AG04450 (cell line): ENCODE measurements around the gene PDE7B. TPM values are rescaled to one million over a fixed set of nuclear protein-coding genes. Genes with fewer than 3 reads are reported as not detected.
A peak's percentile ranks its signal among the peaks of the same experiment; 100 is the strongest.

ENCODE experiments used
- CTCF ChIA-PET: fragments of 300-600, 350-600 bp; formaldehyde crosslinking; extraction: SDS; loops from one replicate; lab custom pipeline; 2022; ENCODE audit warnings: antibody characterized with exemption, inconsistent platforms; lab: Charles Lee
- POLR2A ChIA-PET: fragments of 350-600 bp; formaldehyde crosslinking; extraction: SDS; loops from one replicate; lab custom pipeline; 2021; ENCODE audit warnings: antibody characterized with exemption, inconsistent platforms; lab: Yijun Ruan, JAX
- DNase-seq: peaks from one replicate; pipeline ENCODE4 v3.0.0-alpha.2; 2011; ENCODE audit warnings: low read depth, low spot score
- H3K27ac ChIP-seq: one replicate; pipeline ENCODE4 v1.5.1; 2012; ENCODE audit warnings: low read depth, low read length, control low read depth
- H3K27me3 ChIP-seq: one replicate; pipeline ENCODE4 v1.6.0; 2012; ENCODE audit warnings: low read length; ENCODE audit not compliant: control insufficient read depth, insufficient read depth
- H3K4me3 ChIP-seq: 2 replicates; pipeline ENCODE4 v1.5.1; 2011; ENCODE audit warnings: mild to moderate bottlenecking, low read depth, low read length, control low read depth
- H3K9me3 ChIP-seq: 2 replicates; pipeline ENCODE4 v1.5.1; 2012; ENCODE audit warnings: low read length; ENCODE audit not compliant: control insufficient read depth, insufficient read depth
- polyA plus RNA-seq: library from polyadenylated mRNA; depleted of rRNA; stranded (reverse); fragments of >200 nt; gene quantifications from 2 replicates; pipeline ENCODE4 v1.2.3, GENCODE V29; 2011
- TF ChIP-seq, protein P1 (sequence below): IDR thresholded peaks from 2 replicates; pipeline ENCODE4 v1.5.1; 2011; ENCODE audit warnings: low read depth, low read length, control low read depth, inconsistent platforms

Gene PDE7B
- polyA plus RNA-seq, 1 experiment = 17.4 TPM

DNA sequence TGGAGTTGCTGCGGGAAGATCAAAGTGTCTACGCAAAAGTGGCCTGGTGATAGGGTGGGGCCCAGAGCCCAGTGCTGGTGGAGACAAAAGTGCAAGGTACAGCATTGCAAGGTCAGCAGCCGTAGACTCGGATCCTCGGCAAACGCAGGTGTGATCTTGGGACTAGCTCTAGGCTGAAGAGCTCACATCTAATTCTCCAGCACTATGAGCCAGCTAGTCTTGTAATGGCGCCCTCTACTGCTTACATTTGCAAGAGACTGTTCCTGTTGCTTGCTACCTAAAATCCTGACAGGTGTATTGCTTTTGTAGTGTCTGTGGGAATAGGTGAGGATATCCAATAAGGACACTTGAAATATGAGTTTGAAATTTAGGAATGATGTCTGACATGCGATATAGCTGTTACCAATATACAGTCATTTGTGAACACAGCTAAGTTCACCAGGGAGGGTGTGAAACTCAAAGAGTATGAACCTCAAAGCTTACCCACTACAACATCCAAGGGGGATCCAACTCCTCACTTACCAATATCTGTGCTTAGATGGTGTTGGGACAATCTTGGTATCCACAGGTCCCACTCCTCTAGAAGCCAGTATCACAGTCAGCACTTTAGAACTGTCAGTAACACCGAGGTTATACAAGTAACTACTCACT is 58.4 kb downstream of the PDE7B start:
- H3K27me3 ChIP-seq = no peaks in the 10 kb centered on the region
- no peaks in the 10 kb centered on the region for H3K9me3 ChIP-seq
- ChIA-PET POLR2A (no interaction called here), CTCF (interaction anchor here (0.9 kb wide), 1 partner anchor 56 kb away, joined by 3 read pairs; no protein-coding TSS in a partner anchor)
- TF ChIP-seq, protein P1, sequence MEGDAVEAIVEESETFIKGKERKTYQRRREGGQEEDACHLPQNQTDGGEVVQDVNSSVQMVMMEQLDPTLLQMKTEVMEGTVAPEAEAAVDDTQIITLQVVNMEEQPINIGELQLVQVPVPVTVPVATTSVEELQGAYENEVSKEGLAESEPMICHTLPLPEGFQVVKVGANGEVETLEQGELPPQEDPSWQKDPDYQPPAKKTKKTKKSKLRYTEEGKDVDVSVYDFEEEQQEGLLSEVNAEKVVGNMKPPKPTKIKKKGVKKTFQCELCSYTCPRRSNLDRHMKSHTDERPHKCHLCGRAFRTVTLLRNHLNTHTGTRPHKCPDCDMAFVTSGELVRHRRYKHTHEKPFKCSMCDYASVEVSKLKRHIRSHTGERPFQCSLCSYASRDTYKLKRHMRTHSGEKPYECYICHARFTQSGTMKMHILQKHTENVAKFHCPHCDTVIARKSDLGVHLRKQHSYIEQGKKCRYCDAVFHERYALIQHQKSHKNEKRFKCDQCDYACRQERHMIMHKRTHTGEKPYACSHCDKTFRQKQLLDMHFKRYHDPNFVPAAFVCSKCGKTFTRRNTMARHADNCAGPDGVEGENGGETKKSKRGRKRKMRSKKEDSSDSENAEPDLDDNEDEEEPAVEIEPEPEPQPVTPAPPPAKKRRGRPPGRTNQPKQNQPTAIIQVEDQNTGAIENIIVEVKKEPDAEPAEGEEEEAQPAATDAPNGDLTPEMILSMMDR = peak; percentile 31
- no peak overlapping the region for H3K27ac ChIP-seq
- DNase-seq = no peak
- no peak overlapping the region for H3K4me3 ChIP-seq

DNA sequence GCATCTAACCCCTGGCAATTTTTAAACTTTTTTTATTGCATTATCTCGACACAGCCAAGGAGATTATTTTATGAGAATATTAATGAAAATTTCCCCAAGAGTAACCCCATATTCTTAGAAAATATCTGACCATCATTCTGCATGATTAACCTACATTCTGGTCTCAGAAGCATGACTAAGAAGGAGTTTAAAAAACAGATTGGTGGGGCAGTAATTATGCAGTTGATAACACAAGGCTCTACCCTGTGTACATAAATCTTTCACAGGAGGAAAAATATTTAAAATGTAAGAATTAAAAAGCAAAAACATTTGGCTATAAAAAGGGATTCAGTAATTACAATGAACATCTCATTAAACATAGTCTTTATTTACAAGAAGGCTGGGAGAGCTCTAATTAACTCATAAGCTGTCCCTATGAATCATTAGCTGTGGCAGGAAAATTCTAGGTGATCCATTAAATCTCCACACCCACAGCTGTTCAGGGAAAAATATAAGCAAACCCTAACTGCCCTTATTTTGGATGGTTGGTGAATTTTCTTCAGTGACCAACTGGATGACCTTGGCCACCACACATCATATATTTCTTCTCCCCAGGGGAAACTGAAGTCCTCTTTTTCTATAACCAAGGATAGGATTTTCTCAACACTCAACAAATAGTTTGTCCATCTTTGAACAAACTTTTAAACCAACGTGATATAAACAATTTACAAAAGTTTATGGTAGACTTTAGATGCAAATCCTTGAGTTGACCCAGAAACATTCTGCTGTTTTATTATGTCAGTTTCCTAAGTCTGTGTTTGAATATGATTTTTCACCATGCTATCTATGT is 59.5 kb downstream of the PDE7B start:
- Histone ChIP-seq H3K27ac (no peak overlapping the region), H3K27me3 (no peaks in the 10 kb centered on the region), H3K4me3 (no peak overlapping the region), H3K9me3 (no peaks in the 10 kb centered on the region)
- no peak for DNase-seq
- POLR2A ChIA-PET = no interaction called here
- TF ChIP-seq, protein P1 = no peak
- CTCF ChIA-PET = interaction anchor here (0.7 to 0.9 kb wide), 2 partner anchors 370 to 375 kb away, joined by 3 to 4 read pairs; no protein-coding TSS in a partner anchor

DNA sequence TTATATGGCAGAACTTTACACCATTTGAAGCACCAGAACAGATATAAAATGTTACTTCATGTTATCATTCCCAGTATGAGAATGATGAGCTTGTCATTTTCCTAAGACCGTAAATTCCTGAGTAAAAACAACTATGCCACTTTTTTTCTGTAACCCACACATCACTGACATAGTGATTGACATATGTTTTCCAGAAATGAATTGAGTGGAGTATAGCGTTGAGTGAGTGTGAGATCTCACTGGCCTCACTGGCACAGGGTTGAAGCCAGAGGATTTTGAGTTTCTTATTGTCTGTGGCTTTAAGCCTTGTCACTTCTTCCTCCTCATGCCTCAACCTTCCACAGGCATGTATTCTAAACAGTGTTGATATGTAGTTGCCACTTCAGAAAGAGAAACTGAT is 62.3 kb downstream of the PDE7B start:
- CTCF ChIA-PET = interaction anchor here (0.6 kb wide), 1 partner anchor 33 kb away, joined by 3 read pairs; no protein-coding TSS in a partner anchor
- Histone ChIP-seq H3K4me3 (no peak overlapping the region), H3K9me3 (no peaks in the 10 kb centered on the region), H3K27me3 (no peaks in the 10 kb centered on the region), H3K27ac (no peak overlapping the region)
- TF ChIP-seq, protein P1 = no peak
- no peak for DNase-seq
- POLR2A ChIA-PET = no interaction called here

DNA sequence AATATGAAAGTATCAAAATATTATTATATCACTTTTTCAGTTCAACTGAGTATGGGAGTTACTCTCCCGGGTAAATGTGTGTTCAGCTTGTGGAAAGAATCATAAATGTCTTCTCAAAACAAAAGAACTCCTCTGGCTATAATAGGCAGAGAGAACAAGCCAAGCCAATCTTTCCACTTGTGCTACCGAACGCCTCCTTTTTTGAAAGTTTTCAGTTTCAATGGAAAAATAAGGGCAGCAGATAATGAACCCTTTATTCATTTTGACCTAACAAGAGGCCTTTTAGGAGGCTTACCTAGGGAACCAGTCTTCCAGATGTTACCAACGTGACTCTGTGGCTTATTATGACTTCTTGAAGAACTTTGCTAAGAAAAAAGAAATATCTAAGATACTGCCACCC is 67.5 kb downstream of the PDE7B start:
- ChIA-PET POLR2A (no interaction called here), CTCF (interaction anchor here (1.7 kb wide), 1 partner anchor 307 kb away, joined by 7 read pairs; no protein-coding TSS in a partner anchor)
- no peak for DNase-seq
- Histone ChIP-seq H3K27me3 (no peaks in the 10 kb centered on the region), H3K9me3 (no peaks in the 10 kb centered on the region), H3K27ac (no peak overlapping the region), H3K4me3 (no peak overlapping the region)
- TF ChIP-seq, protein P1 = no peak
